H4 (cell line): ENCODE data around the gene AMPD1. TPM values are rescaled to one million over a fixed set of nuclear protein-coding genes. Genes with fewer than 3 reads are reported as not detected.

Experiments used
- DNase-seq: peaks from one replicate; pipeline ENCODE4 v3.0.0-alpha.2; 2015; ENCODE audit warnings: low spot score
- total RNA-seq: library from RNA; depleted of rRNA; stranded (reverse); fragments of >200 nt; shearing (Covaris generic); gene quantifications from 2 replicates; pipeline ENCODE4 v1.2.3, GENCODE V29; 2014; rRNA removed

The AMPD1 gene
- total RNA-seq, 1 experiment from 2014 or later = not detected

DNA sequence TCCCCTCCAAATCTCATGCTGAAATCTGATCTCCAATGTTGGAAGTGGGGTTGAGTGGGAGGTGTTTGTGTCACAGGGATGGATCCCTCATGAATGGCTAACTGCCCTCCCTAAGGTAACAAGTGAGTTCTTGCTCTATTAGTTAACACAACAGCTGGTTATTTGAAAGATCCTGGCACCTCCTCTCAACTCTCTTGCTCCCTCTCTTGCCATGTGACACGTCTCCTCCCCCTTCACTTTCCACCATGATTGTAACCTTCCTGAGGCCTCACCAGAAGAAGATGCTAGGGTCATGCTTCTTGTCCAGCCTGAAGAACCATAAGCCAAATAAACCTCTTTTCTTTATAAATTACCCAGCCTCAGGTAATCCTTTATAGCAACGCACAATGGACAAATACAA, 54.0 kb downstream of the AMPD1 start:
- DNase-seq = no peak

DNA sequence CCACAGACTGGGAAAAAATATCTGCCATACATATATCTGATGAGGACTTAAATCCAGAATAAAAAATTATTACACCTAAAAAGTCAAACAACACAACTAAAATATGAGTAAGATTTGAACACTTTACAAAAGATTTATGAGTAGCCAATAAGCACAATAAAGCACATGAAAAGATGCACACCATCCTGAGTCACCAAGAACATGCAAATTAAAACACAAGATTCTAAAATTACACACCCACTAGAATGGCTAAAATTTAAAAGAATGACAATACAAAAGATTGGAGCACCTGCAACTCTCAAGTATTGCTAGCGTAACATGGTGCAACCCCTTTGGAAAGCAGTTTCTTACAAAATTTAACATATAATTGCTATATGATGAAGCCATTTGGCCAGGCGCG, 56.4 kb downstream of the AMPD1 start:
- DNase-seq = no peak

DNA sequence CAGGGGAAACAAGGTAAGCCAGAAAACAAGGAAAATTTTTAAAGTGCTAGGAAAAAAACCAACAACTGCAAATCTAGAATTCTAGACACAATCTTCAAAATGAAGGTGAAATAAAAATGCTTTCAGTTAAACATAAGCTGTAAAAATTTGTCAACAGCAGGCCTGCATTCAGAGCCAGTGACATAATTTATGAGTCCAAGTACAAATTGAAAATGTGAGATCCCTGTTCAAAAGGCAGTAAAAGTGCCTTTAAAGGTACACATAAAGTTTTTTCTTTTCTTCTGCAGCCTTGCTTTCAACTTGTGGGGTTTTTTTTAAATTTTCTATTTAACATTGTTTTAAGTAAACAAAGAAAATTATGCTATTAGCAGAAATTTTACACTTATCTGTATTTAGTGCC, 62.9 kb downstream of the AMPD1 start:
- DNase-seq = no peak

DNA sequence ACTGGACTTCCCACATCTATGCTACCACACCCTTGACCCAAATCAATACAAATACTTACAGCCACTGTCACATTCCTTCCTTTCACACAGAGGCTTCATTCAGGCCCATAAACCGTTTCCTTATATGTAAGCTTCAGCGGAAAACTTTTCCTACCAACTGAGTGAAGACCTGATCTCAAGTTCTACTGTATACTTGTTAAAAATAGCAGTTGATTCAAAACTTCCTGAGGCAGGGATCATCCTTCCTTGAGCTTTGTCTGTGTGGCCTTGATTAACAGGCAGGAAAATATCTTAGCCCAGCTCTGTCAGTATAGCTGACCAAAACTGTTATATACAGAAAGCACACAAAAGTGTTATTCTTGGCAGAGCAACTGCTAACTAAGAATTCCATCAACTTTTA, 68.2 kb downstream of the AMPD1 start:
- no peak for DNase-seq

DNA sequence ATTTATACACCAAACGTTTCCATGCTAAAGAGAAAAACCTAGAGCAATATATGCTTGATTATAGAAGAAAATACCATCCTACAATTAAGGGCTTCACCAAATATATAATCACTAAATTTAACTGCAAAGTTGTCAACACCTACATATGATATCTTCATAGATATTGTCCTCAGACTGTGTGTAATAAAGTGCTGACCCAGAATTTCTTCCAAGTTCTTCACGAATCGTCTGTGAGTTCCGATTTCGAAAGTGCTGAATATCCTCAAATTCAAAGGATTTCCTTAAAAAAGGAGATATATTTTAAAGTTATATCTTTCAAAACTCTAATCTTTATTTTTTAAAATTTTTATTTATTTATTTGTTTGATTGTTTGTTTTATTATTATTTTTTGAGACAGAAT, 72.0 kb downstream of the AMPD1 start:
- DNase-seq = no peak

Other genes with a start within 250 kb of the AMPD1 start
- gene TRIM33, start 184.3 kb downstream of the AMPD1 start, total RNA-seq = 8.6 and 8.8 TPM in 2 replicates
- 42.3 and 56.8 TPM in 2 replicates for gene BCAS2, start 113.9 kb downstream of the AMPD1 start, total RNA-seq
- 0.39 and 0.62 TPM in 2 replicates for gene DENND2C, start 25.5 kb downstream of the AMPD1 start, total RNA-seq
- gene NRAS, start 21.2 kb upstream of the AMPD1 start, total RNA-seq = 45.0 and 52.6 TPM in 2 replicates
- gene CSDE1, start 62.4 kb upstream of the AMPD1 start, total RNA-seq = 331 and 429 TPM in 2 replicates
- 26.4 and 39.9 TPM in 2 replicates for gene SIKE1, start 85.1 kb upstream of the AMPD1 start, total RNA-seq
- gene SYCP1, start 159.3 kb upstream of the AMPD1 start, total RNA-seq = not detected in 2 replicates